Liver (tissue), 9 donors: ENCODE data around the gene ARHGAP29. TPM values are rescaled to one million over a fixed set of nuclear protein-coding genes. Genes with fewer than 3 reads are reported as not detected.
A peak's percentile ranks its signal among the peaks of the same experiment; 100 is the strongest.

Source experiments
- DNase-seq: peaks from one replicate; pipeline ENCODE4 v3.0.0-alpha.2; 2017; ENCODE audit warnings: low spot score
- H3K27ac ChIP-seq, 2 donors: one replicate each; pipeline ENCODE4 v1.7.0; 2013; ENCODE audit warnings: inconsistent platforms in 2 of 2, low read length in 2 of 2, control low read depth in 1 of 2, low read depth in 1 of 2, mild to moderate bottlenecking in 1 of 2
- H3K27me3 ChIP-seq, 4 donors: one replicate each; pipeline versions ENCODE4 v1.6.1 to v1.7.0; 2013; ENCODE audit warnings: low read length in 3 of 4, inconsistent platforms in 1 of 4, mild to moderate bottlenecking in 1 of 4, moderate library complexity in 1 of 4; ENCODE audit not compliant: control insufficient read depth in 4 of 4, insufficient read depth in 4 of 4
- H3K36me3 ChIP-seq, 4 donors: one replicate each; pipeline versions ENCODE4 v1.6.1 to v1.7.0; 2013; ENCODE audit warnings: low read length in 3 of 4, mild to moderate bottlenecking in 3 of 4, low read depth in 1 of 4, moderate library complexity in 1 of 4; ENCODE audit not compliant: control insufficient read depth in 4 of 4, insufficient read depth in 3 of 4
- H3K4me1 ChIP-seq, 4 donors: one replicate each; pipeline versions ENCODE4 v1.6.1 to v1.7.0; 2013; ENCODE audit warnings: low read length in 3 of 4, mild to moderate bottlenecking in 3 of 4, moderate library complexity in 1 of 4; ENCODE audit not compliant: control insufficient read depth in 4 of 4, insufficient read depth in 4 of 4
- H3K4me3 ChIP-seq, 3 donors: one replicate each; pipeline versions ENCODE4 v1.6.1 to v1.7.0; 2013; ENCODE audit warnings: low read length in 3 of 3, control low read depth in 1 of 3, low read depth in 1 of 3, mild to moderate bottlenecking in 1 of 3
- H3K9ac ChIP-seq, 2 donors: one replicate each; pipeline ENCODE4 v1.7.0; 2013; ENCODE audit warnings: low read length in 2 of 2, mild to moderate bottlenecking in 2 of 2, moderate library complexity in 2 of 2, control low read depth in 1 of 2, low read depth in 1 of 2
- H3K9me3 ChIP-seq, 4 donors: one replicate each; pipeline versions ENCODE4 v1.6.1 to v1.7.0; 2013; ENCODE audit warnings: low read length in 3 of 4; ENCODE audit not compliant: control insufficient read depth in 4 of 4
- EGR1 ChIP-seq, 2 donors: IDR thresholded peaks; 2 replicates each; pipeline ENCODE4 v1.6.1; 2016 to 2018; ENCODE audit warnings: antibody characterized with exemption in 2 of 2, low read depth in 2 of 2
- FOXA1 ChIP-seq: IDR thresholded peaks from 2 replicates; pipeline ENCODE4 v1.6.1; 2016; ENCODE audit warnings: antibody characterized with exemption
- FOXA2 ChIP-seq: IDR thresholded peaks from 2 replicates; pipeline ENCODE4 v1.6.1; 2016; ENCODE audit warnings: antibody characterized with exemption
- GABPA ChIP-seq, 2 donors: IDR thresholded peaks in 1 of 2; conservative IDR thresholded peaks in 1 of 2; 2 replicates each; pipeline ENCODE4 v1.6.1; 2016; ENCODE audit warnings: antibody characterized with exemption in 2 of 2, mild to moderate bottlenecking in 1 of 2, moderate library complexity in 1 of 2
- HNF4A ChIP-seq, 2 donors: conservative IDR thresholded peaks; 2 replicates each; pipeline ENCODE4 v1.6.1; 2016; ENCODE audit warnings: antibody characterized with exemption in 2 of 2, mild to moderate bottlenecking in 2 of 2
- JUND ChIP-seq, 2 donors: IDR thresholded peaks; 2 replicates each; pipeline ENCODE4 v1.6.1; 2016; ENCODE audit warnings: antibody characterized with exemption in 2 of 2
- MAX ChIP-seq: IDR thresholded peaks from 2 replicates; pipeline ENCODE4 v1.6.1; 2016; ENCODE audit warnings: antibody characterized with exemption
- NR2F2 ChIP-seq: IDR thresholded peaks from 2 replicates; pipeline ENCODE4 v1.6.1; 2016; ENCODE audit warnings: antibody characterized with exemption
- RAD21 ChIP-seq, 2 donors: IDR thresholded peaks; 2 replicates each; pipeline ENCODE4 v1.6.1; 2016; ENCODE audit warnings: antibody characterized with exemption in 2 of 2, mild to moderate bottlenecking in 2 of 2
- SP1 ChIP-seq: IDR thresholded peaks from 2 replicates; pipeline ENCODE4 v1.6.1; 2018; ENCODE audit warnings: antibody characterized with exemption, mild to moderate bottlenecking
- TAF1 ChIP-seq: conservative IDR thresholded peaks from 2 replicates; pipeline ENCODE4 v1.6.1; 2016; ENCODE audit warnings: antibody characterized with exemption, mild to moderate bottlenecking
- YY1 ChIP-seq: IDR thresholded peaks from 2 replicates; pipeline ENCODE4 v1.6.1; 2016; ENCODE audit warnings: antibody characterized with exemption, mild to moderate bottlenecking
- WGBS: extraction: QIAGEN DNeasy Blood & Tissue Kit; methylation state at CpG from one replicate; pipeline ENCODE4 v1.1.7; 2013; 5-methylcytosine and 5-hydroxymethylcytosine counted together
- polyA plus RNA-seq, 2 donors: library from polyadenylated mRNA; stranded (reverse) in 1 of 2; unstranded in 1 of 2; fragments of 200-250 nt in 1 of 2; fragments of >200 nt in 1 of 2; fragmentation: Nextera tagmentation in 1 of 2; extraction: Ambion mirVana in 1 of 2; gene quantifications; one replicate each; pipeline versions ENCODE4 v1.2.1 to v1.2.3, GENCODE V29; 2013 to 2015
- total RNA-seq, 2 donors: library from RNA; depleted of rRNA; stranded (reverse); fragments of >200 nt; gene quantifications; one replicate each; pipeline ENCODE4 v1.2.3, GENCODE V29; 2014
- TF ChIP-seq, protein P1 (sequence below): IDR thresholded peaks from 2 replicates; pipeline ENCODE4 v1.6.1; 2016; ENCODE audit warnings: antibody characterized with exemption
- TF ChIP-seq, protein P2 (sequence below): fragments of 150-350 bp; IDR thresholded peaks from 2 replicates; pipeline ENCODE4 v1.5.1; 2017; ENCODE audit warnings: improper control_type of control experiment, low read depth, low read length; ENCODE audit not compliant: missing input control
- TF ChIP-seq, protein P3 (sequence below): IDR thresholded peaks from 2 replicates; pipeline ENCODE4 v1.6.1; 2016; ENCODE audit warnings: antibody characterized with exemption
- donor health status: healthy.
- donor health status: healthy.
- donor health status: healthy.
- donor health status: healthy.
- donor health status: healthy.

ARHGAP29 gene
- total and polyA plus RNA-seq, 4 donors: 8.3 to 27.7 (median 13.2) TPM

- no peaks in the 10 kb centered on the region for H3K36me3 ChIP-seq
- no peaks in the 10 kb centered on the region for H3K9me3 ChIP-seq
- TF ChIP-seq, protein P1, sequence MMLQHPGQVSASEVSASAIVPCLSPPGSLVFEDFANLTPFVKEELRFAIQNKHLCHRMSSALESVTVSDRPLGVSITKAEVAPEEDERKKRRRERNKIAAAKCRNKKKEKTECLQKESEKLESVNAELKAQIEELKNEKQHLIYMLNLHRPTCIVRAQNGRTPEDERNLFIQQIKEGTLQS: no peak
- TF ChIP-seq TAF1 (no peak), MAX (no peak), HNF4A (conservative IDR thresholded peaks at IDR 0.05) (no peak), SP1 (no peak), EGR1 (IDR thresholded peaks at IDR 0.05; ENCODE audit: low read depth in 2 of 2) (no peak)
- TF ChIP-seq, protein P2, sequence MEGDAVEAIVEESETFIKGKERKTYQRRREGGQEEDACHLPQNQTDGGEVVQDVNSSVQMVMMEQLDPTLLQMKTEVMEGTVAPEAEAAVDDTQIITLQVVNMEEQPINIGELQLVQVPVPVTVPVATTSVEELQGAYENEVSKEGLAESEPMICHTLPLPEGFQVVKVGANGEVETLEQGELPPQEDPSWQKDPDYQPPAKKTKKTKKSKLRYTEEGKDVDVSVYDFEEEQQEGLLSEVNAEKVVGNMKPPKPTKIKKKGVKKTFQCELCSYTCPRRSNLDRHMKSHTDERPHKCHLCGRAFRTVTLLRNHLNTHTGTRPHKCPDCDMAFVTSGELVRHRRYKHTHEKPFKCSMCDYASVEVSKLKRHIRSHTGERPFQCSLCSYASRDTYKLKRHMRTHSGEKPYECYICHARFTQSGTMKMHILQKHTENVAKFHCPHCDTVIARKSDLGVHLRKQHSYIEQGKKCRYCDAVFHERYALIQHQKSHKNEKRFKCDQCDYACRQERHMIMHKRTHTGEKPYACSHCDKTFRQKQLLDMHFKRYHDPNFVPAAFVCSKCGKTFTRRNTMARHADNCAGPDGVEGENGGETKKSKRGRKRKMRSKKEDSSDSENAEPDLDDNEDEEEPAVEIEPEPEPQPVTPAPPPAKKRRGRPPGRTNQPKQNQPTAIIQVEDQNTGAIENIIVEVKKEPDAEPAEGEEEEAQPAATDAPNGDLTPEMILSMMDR: no peak
- TF ChIP-seq, protein P3, sequence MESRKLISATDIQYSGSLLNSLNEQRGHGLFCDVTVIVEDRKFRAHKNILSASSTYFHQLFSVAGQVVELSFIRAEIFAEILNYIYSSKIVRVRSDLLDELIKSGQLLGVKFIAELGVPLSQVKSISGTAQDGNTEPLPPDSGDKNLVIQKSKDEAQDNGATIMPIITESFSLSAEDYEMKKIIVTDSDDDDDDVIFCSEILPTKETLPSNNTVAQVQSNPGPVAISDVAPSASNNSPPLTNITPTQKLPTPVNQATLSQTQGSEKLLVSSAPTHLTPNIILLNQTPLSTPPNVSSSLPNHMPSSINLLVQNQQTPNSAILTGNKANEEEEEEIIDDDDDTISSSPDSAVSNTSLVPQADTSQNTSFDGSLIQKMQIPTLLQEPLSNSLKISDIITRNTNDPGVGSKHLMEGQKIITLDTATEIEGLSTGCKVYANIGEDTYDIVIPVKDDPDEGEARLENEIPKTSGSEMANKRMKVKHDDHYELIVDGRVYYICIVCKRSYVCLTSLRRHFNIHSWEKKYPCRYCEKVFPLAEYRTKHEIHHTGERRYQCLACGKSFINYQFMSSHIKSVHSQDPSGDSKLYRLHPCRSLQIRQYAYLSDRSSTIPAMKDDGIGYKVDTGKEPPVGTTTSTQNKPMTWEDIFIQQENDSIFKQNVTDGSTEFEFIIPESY: no peak
- no peaks in the 10 kb centered on the region for H3K27me3 ChIP-seq
- peaks cover 2 to 18% (median 11%) of the 10 kb centered on the region in 4 donors for H3K4me1 ChIP-seq
- H3K27ac ChIP-seq: peak overlapping the region in 1 of 2 donors; percentile 18
- no peak overlapping the region for H3K4me3 ChIP-seq
- DNase-seq: no peak
- no peak overlapping the region for H3K9ac ChIP-seq
- 84% methylated on average over 5 of the region's 5 CpGs for WGBS
Measured at GRCh38 chr1:94245747-94246438, 8.5 kb upstream of the ARHGAP29 start.

DNA sequence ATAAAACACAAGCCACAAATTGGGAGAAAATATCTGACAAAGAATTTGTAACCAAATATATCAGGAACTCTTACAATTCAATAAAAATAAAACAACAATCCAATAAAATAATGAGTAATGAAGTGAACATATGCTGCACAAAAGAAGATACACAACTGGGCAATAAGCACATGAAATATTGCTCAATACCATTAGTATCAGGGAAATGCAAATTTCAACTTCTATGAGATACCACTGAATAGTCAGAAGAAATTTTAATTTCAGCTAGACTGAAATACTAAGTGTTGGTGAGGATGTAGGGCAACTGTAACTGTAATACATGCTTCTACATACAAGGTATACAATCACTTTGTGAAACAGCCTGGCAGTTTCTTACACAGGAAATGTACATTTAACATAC lies 7.4 kb upstream of the ARHGAP29 start:
- Histone ChIP-seq H3K9ac (no peak overlapping the region), H3K36me3 (no peaks in the 10 kb centered on the region), H3K4me3 (no peak overlapping the region), H3K27me3 (no peaks in the 10 kb centered on the region), H3K9me3 (no peaks in the 10 kb centered on the region), H3K27ac (no peak overlapping the region), H3K4me1 (peaks cover 2 to 18% (median 11%) of the 10 kb centered on the region in 4 donors)
- no peak for DNase-seq
- TF ChIP-seq RAD21 (IDR thresholded peaks at IDR 0.05) (no peak), HNF4A (conservative IDR thresholded peaks at IDR 0.05) (no peak), MAX (no peak), EGR1 (IDR thresholded peaks at IDR 0.05; ENCODE audit: low read depth in 2 of 2) (no peak), SP1 (no peak), JUND (IDR thresholded peaks at IDR 0.05) (no peak), FOXA2 (no peak), GABPA (IDR thresholded peaks at IDR 0.05 in 1 of 2, conservative IDR thresholded peaks at IDR 0.05 in 1 of 2) (no peak), FOXA1 (no peak), NR2F2 (no peak), TAF1 (no peak), YY1 (no peak)
- TF ChIP-seq, protein P1: no peak
